Esophagus squamous epithelium (tissue), 4 donors: ENCODE data around the gene AATK.

ENCODE experiments used
- CTCF ChIP-seq, 6 experiments: fragments of 450-650 bp in 4 of 6; fragments of 200-600 bp in 2 of 6; sonication (generic) in 2 of 6; IDR thresholded peaks; one replicate each; pipeline ENCODE4 v1.5.1; 2016 to 2019; ENCODE audit warnings: antibody characterized with exemption in 6 of 6, mild to moderate bottlenecking in 4 of 6, moderate library complexity in 4 of 6
- POLR2A ChIP-seq, 4 donors: fragments of 450-650 bp; IDR thresholded peaks; one replicate each; pipeline ENCODE4 v1.6.1; 2017; ENCODE audit warnings: antibody characterized with exemption in 4 of 4, mild to moderate bottlenecking in 4 of 4, moderate library complexity in 3 of 4

DNA sequence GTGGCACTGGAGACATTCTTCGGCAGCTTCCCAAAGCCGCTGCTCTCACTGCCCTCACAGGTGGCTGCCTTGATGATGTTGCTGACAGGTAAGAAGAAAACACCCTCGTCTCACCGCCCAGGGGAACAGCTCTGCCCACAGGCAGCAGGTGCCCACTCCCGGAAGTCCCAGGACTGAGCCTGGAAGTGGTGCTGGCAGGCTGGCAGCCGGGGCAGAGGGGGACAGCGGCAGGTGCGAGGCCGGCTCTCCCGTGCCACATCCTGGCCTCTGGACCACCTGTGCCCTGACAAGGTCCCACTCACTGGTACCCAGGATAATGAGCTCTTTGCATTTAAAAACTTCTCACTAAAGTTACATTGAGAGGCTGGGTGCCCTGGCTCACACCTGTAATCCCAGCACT is 36.3 kb upstream of the AATK start:
- TF ChIP-seq CTCF (IDR thresholded peaks at IDR 0.05) (no peak), POLR2A (IDR thresholded peaks at IDR 0.05) (no peak)
